Breast epithelium (tissue), 3 donors: ENCODE data around the gene CDH26.

ENCODE experiments used
- CTCF ChIP-seq, 3 donors: fragments of 450-650 bp; IDR thresholded peaks; one replicate each; pipeline ENCODE4 v1.5.1; 2016 to 2017; ENCODE audit warnings: antibody characterized with exemption in 3 of 3, mild to moderate bottlenecking in 3 of 3, moderate library complexity in 3 of 3
- POLR2A ChIP-seq: fragments of 450-650 bp; IDR thresholded peaks from one replicate; pipeline ENCODE4 v1.6.1; 2016; ENCODE audit warnings: antibody characterized with exemption, mild to moderate bottlenecking, moderate library complexity
- POLR2AphosphoS5 ChIP-seq, 3 donors: sonication (generic); formaldehyde crosslinking; IDR thresholded peaks; one replicate each; pipeline ENCODE4 v1.6.1; 2017; ENCODE audit warnings: antibody characterized with exemption in 3 of 3

- TF ChIP-seq CTCF (IDR thresholded peaks at IDR 0.05): peak in 1 of 3 donors; percentile 14
- peak; percentile 65 to 80 (median 72) for TF ChIP-seq POLR2AphosphoS5 (IDR thresholded peaks at IDR 0.05)
- no peak for TF ChIP-seq POLR2A
Measured at GRCh38 chr20:59940129-59940955, 17.9 kb upstream of the CDH26 start, which contains the start of the genes FAM217B and PPP1R3D.
